Stomach (tissue), 9 donors: ENCODE data around the gene PIEZO2. TPM values are rescaled to one million over a fixed set of nuclear protein-coding genes. Genes with fewer than 3 reads are reported as not detected.
A peak's percentile ranks its signal among the peaks of the same experiment; 100 is the strongest.

Experiments used
- DNase-seq, 2 donors: peaks; one replicate each; pipeline versions ENCODE4 v3.0.0 to v3.0.0-alpha.2; 2013 to 2019
- H3K27ac ChIP-seq, 5 donors: fragments of 200-600 bp in 4 of 5; sonication (generic) in 4 of 5; one replicate each; pipeline ENCODE4 v1.5.1; 2013 to 2019; ENCODE audit warnings: mild to moderate bottlenecking in 1 of 5, moderate library complexity in 1 of 5
- H3K27me3 ChIP-seq, 3 donors: fragments of 200-600 bp; sonication (generic); one replicate each; pipeline ENCODE4 v1.5.1; 2017 to 2019; ENCODE audit warnings: mixed run types in 1 of 3
- H3K36me3 ChIP-seq, 4 donors: fragments of 200-600 bp; sonication (generic); 1 replicate in 3 of 4; 2 replicates in 1 of 4; pipeline ENCODE4 v1.5.1; 2016 to 2019
- H3K4me1 ChIP-seq, 4 donors: fragments of 200-600 bp; sonication (generic); one replicate each; pipeline ENCODE4 v1.5.1; 2016 to 2019
- H3K4me3 ChIP-seq, 4 donors: fragments of 200-600 bp; sonication (generic) in 3 of 4; one replicate each; pipeline ENCODE4 v1.5.1; 2016 to 2019; ENCODE audit warnings: mild to moderate bottlenecking in 1 of 4
- H3K9me3 ChIP-seq, 4 donors: fragments of 200-600 bp; sonication (generic); one replicate each; pipeline ENCODE4 v1.5.1; 2016 to 2019
- CTCF ChIP-seq, 7 experiments: fragments of 450-650 bp in 4 of 7; fragments of 200-600 bp in 3 of 7; sonication (generic) in 3 of 7; IDR thresholded peaks; one replicate each; pipeline ENCODE4 v1.5.1; 2016 to 2019; ENCODE audit warnings: antibody characterized with exemption in 7 of 7, control low read depth in 2 of 7, mild to moderate bottlenecking in 1 of 7
- EP300 ChIP-seq: sonication (generic); formaldehyde crosslinking; IDR thresholded peaks from one replicate; pipeline ENCODE4 v1.6.1; 2017; ENCODE audit warnings: antibody characterized with exemption
- POLR2A ChIP-seq, 4 donors: fragments of 450-650 bp; IDR thresholded peaks; one replicate each; pipeline ENCODE4 v1.6.1; 2016; ENCODE audit warnings: antibody characterized with exemption in 4 of 4, control low read depth in 2 of 4, mild to moderate bottlenecking in 1 of 4, moderate library complexity in 1 of 4
- POLR2AphosphoS5 ChIP-seq, 3 donors: sonication (generic); formaldehyde crosslinking; IDR thresholded peaks; one replicate each; pipeline ENCODE4 v1.6.1; 2016; ENCODE audit warnings: antibody characterized with exemption in 3 of 3
- WGBS, 5 donors: extraction: QIAGEN DNeasy Blood & Tissue Kit in 3 of 5; methylation state at CpG; one replicate each; pipeline versions ENCODE4 v1.1.5 to v1.1.7; 2013 to 2018; 5-methylcytosine and 5-hydroxymethylcytosine counted together
- intact Hi-C: fragments of 100-400 bp; cut with DNase I; formaldehyde crosslinking; loops from one replicate; pipeline ENCODE4 v1.15.1; 2023; ENCODE audit warnings: low total_unique reads
- polyA plus RNA-seq, 3 donors: library from polyadenylated mRNA; stranded (reverse); fragments of 200-250 nt; gene quantifications; one replicate each; pipeline ENCODE4 v1.2.3, GENCODE V29; 2013
- total RNA-seq, 5 donors: library from RNA; depleted of rRNA; stranded (reverse); fragments of >200 nt; gene quantifications; one replicate each; pipeline versions ENCODE4 v1.1.0 to v1.2.3, GENCODE V29; 2014 to 2016
- donor health status: healthy with polysubstance abuse.
- donor health status: Bipolar disorder and iron deficiency.
- donor health status: healthy.

Gene PIEZO2
- total and polyA plus RNA-seq, 8 donors = 0.30 to 45.3 (median 2.5) TPM

- H3K9me3 ChIP-seq = no peaks in the 10 kb centered on the region
- 1 to 6% (median 5%) methylated on average over 25 to 86 of the region's 86 CpGs for WGBS, 5 donors
- peak overlapping the region in 1 of 5 donors; percentile 24 for H3K27ac ChIP-seq
- TF ChIP-seq POLR2A (IDR thresholded peaks at IDR 0.05) (no peak), POLR2AphosphoS5 (IDR thresholded peaks at IDR 0.05) (no peak), EP300 (no peak), CTCF (IDR thresholded peaks at IDR 0.05) (no peak)
- DNase-seq = no peak
- intact Hi-C loops = no loop called here
- peak overlapping the region; percentile 36 to 58 (median 42) for H3K4me3 ChIP-seq
- peaks cover 0 to 28% (median 20%) of the 10 kb centered on the region in 4 donors for H3K4me1 ChIP-seq
- no peaks in the 10 kb centered on the region for H3K36me3 ChIP-seq
- peaks cover 6 to 80% (median 46%) of the 10 kb centered on the region in 3 donors for H3K27me3 ChIP-seq
Observed at GRCh38 chr18:11148680-11149440, 509 bp downstream of the PIEZO2 start.

- intact Hi-C loops = no loop called here
- Histone ChIP-seq H3K4me3 (peak overlapping the region; percentile 36 to 58 (median 42)), H3K36me3 (no peaks in the 10 kb centered on the region), H3K4me1 (peaks cover 0 to 28% (median 20%) of the 10 kb centered on the region in 4 donors), H3K27me3 (peaks cover 6 to 73% (median 46%) of the 10 kb centered on the region in 3 donors), H3K9me3 (no peaks in the 10 kb centered on the region), H3K27ac (no peak overlapping the region)
- TF ChIP-seq POLR2AphosphoS5 (IDR thresholded peaks at IDR 0.05) (no peak), EP300 (no peak), POLR2A (IDR thresholded peaks at IDR 0.05) (no peak), CTCF (IDR thresholded peaks at IDR 0.05) (no peak)
- DNase-seq = peak in 1 of 2 donors; percentile 46
- WGBS, 5 donors = 8 to 28% (median 12%) methylated on average over 29 to 39 of the region's 39 CpGs
Observed at GRCh38 chr18:11147962-11148679, 1.2 kb downstream of the PIEZO2 start.

- Histone ChIP-seq H3K4me1 (peaks cover 0 to 28% (median 20%) of the 10 kb centered on the region in 4 donors), H3K27me3 (peaks cover 6 to 69% (median 46%) of the 10 kb centered on the region in 3 donors), H3K36me3 (no peaks in the 10 kb centered on the region), H3K4me3 (peak overlapping the region in 2 of 4 donors; percentile 46 to 58), H3K27ac (no peak overlapping the region), H3K9me3 (no peaks in the 10 kb centered on the region)
- 14 to 27% (median 16%) methylated on average over 23 of the region's 23 CpGs for WGBS, 5 donors
- no peak for TF ChIP-seq EP300
- TF ChIP-seq POLR2A (IDR thresholded peaks at IDR 0.05) = no peak
- TF ChIP-seq POLR2AphosphoS5 (IDR thresholded peaks at IDR 0.05) = no peak
- intact Hi-C loops = no loop called here
- DNase-seq = peak in 1 of 2 donors; percentile 38
Observed at GRCh38 chr18:11147371-11147951, 1.9 kb downstream of the PIEZO2 start.

GRCh38 chr18:11146947-11147345 is 2.4 kb downstream of the PIEZO2 start:
- WGBS, 5 donors = 34 to 52% (median 44%) methylated on average over 15 of the region's 15 CpGs
- H3K4me1 ChIP-seq = peaks cover 0 to 28% (median 20%) of the 10 kb centered on the region in 4 donors
- H3K4me3 ChIP-seq = peak overlapping the region in 1 of 4 donors; percentile 58
- no peaks in the 10 kb centered on the region for H3K9me3 ChIP-seq
- no peak for TF ChIP-seq EP300
- no peak for TF ChIP-seq POLR2AphosphoS5 (IDR thresholded peaks at IDR 0.05)
- no peak for TF ChIP-seq POLR2A (IDR thresholded peaks at IDR 0.05)
- no peak for TF ChIP-seq CTCF (IDR thresholded peaks at IDR 0.05)
- intact Hi-C loops = no loop called here
- no peak for DNase-seq
- peaks cover 6 to 64% (median 46%) of the 10 kb centered on the region in 3 donors for H3K27me3 ChIP-seq
- H3K36me3 ChIP-seq = no peaks in the 10 kb centered on the region
- H3K27ac ChIP-seq = no peak overlapping the region
